Nephron progenitor cell (in vitro differentiated cells): ENCODE results near the gene WDR86.

Experiments
- DNase-seq: peaks from one replicate; pipeline ENCODE4 v3.0.0; 2021
- H3K27ac Mint-ChIP-seq: 2 replicates; pipeline ENCODE4 v1.8.0; 2021; ENCODE audit warnings: mild to moderate bottlenecking, moderate library complexity, mixed read lengths
- H3K27me3 Mint-ChIP-seq: 2 replicates; pipeline ENCODE4 v1.8.0; 2021; ENCODE audit warnings: mild to moderate bottlenecking, low read depth, mixed read lengths; ENCODE audit not compliant: poor library complexity
- H3K36me3 Mint-ChIP-seq: 2 replicates; pipeline ENCODE4 v1.8.0; 2021; ENCODE audit warnings: low read depth, mixed read lengths
- H3K4me1 Mint-ChIP-seq: 2 replicates; pipeline ENCODE4 v1.8.0; 2021; ENCODE audit warnings: mixed read lengths
- H3K4me3 Mint-ChIP-seq: 2 replicates; pipeline ENCODE4 v1.8.0; 2021; ENCODE audit warnings: mild to moderate bottlenecking, moderate library complexity, mixed read lengths
- H3K9me3 Mint-ChIP-seq: 2 replicates; pipeline ENCODE4 v1.8.0; 2021; ENCODE audit warnings: mild to moderate bottlenecking, moderate library complexity, mixed read lengths
- TF ChIP-seq, protein P1 (sequence below): fragments of 200-600 bp; sonication (generic); IDR thresholded peaks from 2 replicates; pipeline ENCODE4 v1.5.0; 2021; ENCODE audit warnings: antibody characterized with exemption

WDR86 gene

DNA sequence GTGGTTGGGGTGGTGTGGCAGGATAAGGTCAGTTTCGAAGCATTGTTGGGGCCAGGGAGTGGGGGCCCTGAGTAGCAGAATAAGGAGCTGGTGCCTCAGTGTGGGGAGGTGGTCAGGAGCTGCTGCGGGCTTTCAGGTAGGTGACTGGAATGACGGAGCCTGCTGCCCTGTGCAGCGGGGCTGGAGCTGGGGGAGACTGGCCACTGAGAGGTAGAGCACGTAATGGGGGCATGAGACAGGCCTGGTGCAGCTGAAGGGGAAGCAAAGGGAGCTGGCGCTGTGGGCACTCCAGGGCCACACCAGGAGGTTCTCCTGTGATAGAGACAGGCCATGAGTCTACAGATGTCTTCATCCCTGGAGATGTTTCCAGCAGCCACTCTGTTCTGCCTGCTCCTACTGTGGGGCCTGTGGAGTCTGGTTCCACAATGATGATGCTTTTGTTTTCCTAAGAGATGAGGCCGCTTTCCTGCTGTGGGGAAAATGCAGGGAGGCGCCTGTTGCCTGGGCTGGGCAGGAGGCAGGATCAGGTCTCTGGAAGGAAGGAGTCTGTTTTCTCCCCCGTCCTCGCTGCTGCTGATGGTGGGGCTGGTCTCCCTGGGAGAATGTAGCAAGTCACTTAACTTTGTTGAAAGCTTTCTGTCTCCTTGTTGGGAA lies 37.1 kb downstream of the WDR86 start:
- TF ChIP-seq, protein P1, sequence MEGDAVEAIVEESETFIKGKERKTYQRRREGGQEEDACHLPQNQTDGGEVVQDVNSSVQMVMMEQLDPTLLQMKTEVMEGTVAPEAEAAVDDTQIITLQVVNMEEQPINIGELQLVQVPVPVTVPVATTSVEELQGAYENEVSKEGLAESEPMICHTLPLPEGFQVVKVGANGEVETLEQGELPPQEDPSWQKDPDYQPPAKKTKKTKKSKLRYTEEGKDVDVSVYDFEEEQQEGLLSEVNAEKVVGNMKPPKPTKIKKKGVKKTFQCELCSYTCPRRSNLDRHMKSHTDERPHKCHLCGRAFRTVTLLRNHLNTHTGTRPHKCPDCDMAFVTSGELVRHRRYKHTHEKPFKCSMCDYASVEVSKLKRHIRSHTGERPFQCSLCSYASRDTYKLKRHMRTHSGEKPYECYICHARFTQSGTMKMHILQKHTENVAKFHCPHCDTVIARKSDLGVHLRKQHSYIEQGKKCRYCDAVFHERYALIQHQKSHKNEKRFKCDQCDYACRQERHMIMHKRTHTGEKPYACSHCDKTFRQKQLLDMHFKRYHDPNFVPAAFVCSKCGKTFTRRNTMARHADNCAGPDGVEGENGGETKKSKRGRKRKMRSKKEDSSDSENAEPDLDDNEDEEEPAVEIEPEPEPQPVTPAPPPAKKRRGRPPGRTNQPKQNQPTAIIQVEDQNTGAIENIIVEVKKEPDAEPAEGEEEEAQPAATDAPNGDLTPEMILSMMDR: no peak
- no peaks in the 10 kb centered on the region for H3K27me3 Mint-ChIP-seq
- H3K9me3 Mint-ChIP-seq: no peaks in the 10 kb centered on the region
- no peak for DNase-seq
- H3K4me1 Mint-ChIP-seq: peaks cover 30% of the 10 kb centered on the region
- H3K4me3 Mint-ChIP-seq: peak overlapping the region; percentile 10
- peaks cover 61% of the 10 kb centered on the region for H3K36me3 Mint-ChIP-seq
- peak overlapping the region; percentile 93 for H3K27ac Mint-ChIP-seq

DNA sequence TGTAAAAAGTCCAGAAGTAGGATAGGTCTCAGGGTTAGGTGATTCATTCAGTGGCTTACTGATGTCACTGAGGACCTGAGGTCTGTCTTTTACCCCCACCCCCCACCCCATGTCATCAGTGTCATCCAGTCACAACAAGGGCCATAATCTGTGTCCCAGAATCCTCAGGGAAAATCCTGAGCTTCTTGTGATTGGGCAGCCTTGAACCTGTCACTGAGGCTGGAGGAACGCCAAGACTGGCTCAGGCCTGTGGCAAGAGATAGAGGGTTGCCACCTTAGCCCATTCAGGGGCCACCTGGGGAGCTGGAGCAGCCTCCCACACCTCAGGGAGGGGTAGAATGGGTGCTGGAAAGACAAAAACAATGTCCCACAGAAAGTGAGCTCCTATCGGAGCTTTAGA lies 38.6 kb downstream of the WDR86 start:
- H3K4me3 Mint-ChIP-seq: no peak overlapping the region

DNA sequence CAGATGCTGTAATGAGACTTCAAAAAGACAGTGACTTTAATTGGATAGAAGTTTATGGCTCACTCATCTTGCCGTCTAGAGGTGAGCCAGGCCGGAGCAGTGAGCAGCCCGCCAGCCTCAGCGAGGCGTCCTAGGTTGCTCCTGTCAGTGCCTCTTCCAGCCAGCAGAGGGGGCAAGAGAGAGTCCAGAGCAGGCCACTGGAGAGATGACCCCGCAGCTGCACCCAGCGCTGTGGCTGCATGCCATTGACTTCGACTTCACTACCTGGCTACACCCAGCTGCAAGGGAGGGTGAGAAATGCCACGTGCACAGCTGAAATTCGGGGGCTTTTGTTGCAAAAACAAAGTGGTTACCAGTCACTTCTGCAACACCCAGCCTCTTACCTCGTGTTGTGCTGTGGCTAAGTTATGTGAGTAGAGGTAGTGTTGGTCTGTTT lies 41.7 kb downstream of the WDR86 start:
- peaks cover 52% of the 10 kb centered on the region for H3K36me3 Mint-ChIP-seq
- no peaks in the 10 kb centered on the region for H3K27me3 Mint-ChIP-seq
- peak; percentile 88 for DNase-seq
- peaks cover 9% of the 10 kb centered on the region for H3K9me3 Mint-ChIP-seq
- H3K4me3 Mint-ChIP-seq: no peak overlapping the region
- peaks cover 26% of the 10 kb centered on the region for H3K4me1 Mint-ChIP-seq
- no peak overlapping the region for H3K27ac Mint-ChIP-seq
- TF ChIP-seq, protein P1: peak; percentile 99

More for the DNA sequence above, 38.6 kb downstream of the WDR86 start:
- no peak overlapping the region for H3K27ac Mint-ChIP-seq
- no peaks in the 10 kb centered on the region for H3K9me3 Mint-ChIP-seq
- no peak for DNase-seq
- TF ChIP-seq, protein P1: no peak
- H3K4me1 Mint-ChIP-seq: peaks cover 30% of the 10 kb centered on the region
- peaks cover 49% of the 10 kb centered on the region for H3K36me3 Mint-ChIP-seq
- H3K27me3 Mint-ChIP-seq: no peaks in the 10 kb centered on the region

DNA sequence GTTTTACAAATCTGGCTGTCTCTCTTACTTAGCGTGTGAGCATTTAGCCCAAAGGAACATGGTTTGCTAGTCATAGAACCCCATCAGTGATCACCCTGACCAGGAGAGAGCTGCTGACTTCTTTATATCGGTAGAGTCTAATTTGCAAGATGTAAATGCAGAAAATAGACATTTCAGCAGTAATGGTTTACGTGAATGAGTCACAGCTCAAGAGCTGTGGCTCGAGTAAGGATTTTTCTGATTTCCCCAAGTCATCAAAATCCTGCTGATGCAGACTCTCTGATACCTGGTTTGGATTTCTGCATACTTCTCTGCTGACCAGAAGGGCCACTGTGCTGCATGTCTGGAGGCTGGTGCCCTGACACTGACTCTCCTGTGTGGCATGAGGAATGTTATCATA lies 42.6 kb downstream of the WDR86 start:
- TF ChIP-seq, protein P1: no peak
- Mint-ChIP-seq H3K27ac (no peak overlapping the region), H3K4me3 (no peak overlapping the region), H3K36me3 (peaks cover 57% of the 10 kb centered on the region), H3K9me3 (peaks cover 18% of the 10 kb centered on the region), H3K27me3 (no peaks in the 10 kb centered on the region), H3K4me1 (peaks cover 26% of the 10 kb centered on the region)
- no peak for DNase-seq

DNA sequence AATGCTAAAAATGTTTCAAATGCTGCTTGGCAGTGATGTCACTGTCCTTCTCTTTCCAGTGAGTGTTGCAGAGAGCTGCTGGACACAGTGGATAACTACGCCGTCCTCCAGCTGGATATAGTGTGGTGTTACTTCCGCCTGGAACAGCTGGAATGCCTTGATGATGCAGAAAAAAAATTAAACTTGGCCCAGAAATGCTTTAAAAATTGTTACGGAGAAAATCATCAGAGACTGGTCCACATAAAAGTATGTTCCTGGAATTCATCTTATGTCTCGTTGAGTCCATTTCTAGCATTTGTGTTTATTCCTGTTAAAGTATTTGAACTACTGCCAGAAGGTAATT lies 43.0 kb downstream of the WDR86 start:
- TF ChIP-seq, protein P1: no peak
- Mint-ChIP-seq H3K4me1 (peaks cover 28% of the 10 kb centered on the region), H3K9me3 (peaks cover 18% of the 10 kb centered on the region), H3K36me3 (peaks cover 59% of the 10 kb centered on the region), H3K4me3 (no peak overlapping the region), H3K27ac (no peak overlapping the region), H3K27me3 (no peaks in the 10 kb centered on the region)
- DNase-seq: no peak
